HepG2 (cell line): ENCODE results near the gene C12orf60. TPM values are rescaled to one million over a fixed set of nuclear protein-coding genes. Genes with fewer than 3 reads are reported as not detected.

Source experiments
- FIP1L1 ChIP-seq: fragments of 200-400 bp; formaldehyde crosslinking; IDR thresholded peaks from 2 replicates; pipeline ENCODE4 v1.6.1; 2018; ENCODE audit warnings: low read depth, mild to moderate bottlenecking, low read length, moderate library complexity, borderline replicate concordance; ENCODE audit not compliant: insufficient read depth
- FOXO1 ChIP-seq: sonication (generic); formaldehyde crosslinking; IDR thresholded peaks from 2 replicates; pipeline ENCODE4 v1.4.0; 2020; ENCODE audit warnings: missing genetic modification reagents
- FOXO4 ChIP-seq: sonication (generic); formaldehyde crosslinking; conservative IDR thresholded peaks from 2 replicates; pipeline ENCODE4 v1.8.1; 2023; ENCODE audit warnings: missing genetic modification reagents
- KAT8 ChIP-seq: IDR thresholded peaks from 2 replicates; pipeline ENCODE4 v1.6.1; 2016; ENCODE audit warnings: missing genetic modification reagents, missing compliant biosample characterization
- KLF13 ChIP-seq: sonication (generic); formaldehyde crosslinking; IDR thresholded peaks from 2 replicates; pipeline ENCODE4 v1.4.0; 2020; ENCODE audit warnings: mild to moderate bottlenecking, missing genetic modification reagents
- NR1H2 ChIP-seq: sonication (generic); formaldehyde crosslinking; IDR thresholded peaks from 2 replicates; pipeline ENCODE4 v1.8.1; 2022; ENCODE audit warnings: low read depth, missing genetic modification reagents, borderline replicate concordance
- RCOR2 ChIP-seq: IDR thresholded peaks from 2 replicates; pipeline ENCODE4 v1.6.1; 2016; ENCODE audit warnings: missing biosample characterization, missing genetic modification reagents
- RELA ChIP-seq: sonication (generic); formaldehyde crosslinking; IDR thresholded peaks from 2 replicates; pipeline ENCODE4 v1.4.0; 2020; ENCODE audit warnings: missing genetic modification reagents
- RFXANK ChIP-seq: IDR thresholded peaks from 2 replicates; pipeline ENCODE4 v1.6.1; 2016
- TFDP1 ChIP-seq: IDR thresholded peaks from 2 replicates; pipeline ENCODE4 v1.6.1; 2016; ENCODE audit warnings: missing compliant biosample characterization, missing genetic modification reagents, borderline replicate concordance
- ZBTB21 ChIP-seq: sonication (generic); formaldehyde crosslinking; IDR thresholded peaks from 2 replicates; pipeline ENCODE4 v1.4.0; 2020; ENCODE audit warnings: missing genetic modification reagents
- ZNF20 ChIP-seq: sonication (generic); formaldehyde crosslinking; IDR thresholded peaks from 2 replicates; pipeline ENCODE4 v1.4.0; 2020; ENCODE audit warnings: mild to moderate bottlenecking, moderate library complexity, missing genetic modification reagents
- ZNF235 ChIP-seq: sonication (generic); formaldehyde crosslinking; IDR thresholded peaks from 2 replicates; pipeline ENCODE4 v1.8.1; 2023; ENCODE audit warnings: mild to moderate bottlenecking, missing genetic modification reagents, borderline replicate concordance
- ZNF484 ChIP-seq: sonication (generic); formaldehyde crosslinking; IDR thresholded peaks from 2 replicates; pipeline ENCODE4 v1.5.1; 2020; ENCODE audit warnings: mild to moderate bottlenecking, low read depth, missing genetic modification reagents, borderline replicate concordance
- ZNF616 ChIP-seq: sonication (generic); formaldehyde crosslinking; IDR thresholded peaks from 2 replicates; pipeline ENCODE4 v1.5.0; 2020; ENCODE audit warnings: low read depth, mild to moderate bottlenecking, missing genetic modification reagents
- ZNF766 ChIP-seq: sonication (generic); formaldehyde crosslinking; IDR thresholded peaks from 2 replicates; pipeline ENCODE4 v1.5.0; 2020; ENCODE audit warnings: missing genetic modification reagents, borderline replicate concordance
- polyA plus RNA-seq, 8 experiments: library from polyadenylated mRNA; depleted of rRNA in 3 of 8; stranded (reverse) in 7 of 8; unstranded in 1 of 8; fragments of >200 nt; fragmentation: Illumina TruSeq in 4 of 8; extraction: Trizol in 4 of 8; gene quantifications; 2 replicates each; pipeline versions ENCODE4 v1.2.1 to v1.2.3, GENCODE V29; 2011 to 2016; ENCODE audit warnings: low read depth in 4 of 8, missing spikeins in 1 of 8, mixed read lengths in 1 of 8; ENCODE audit not compliant: insufficient read depth in 1 of 8
- total RNA-seq, 5 experiments: library from RNA; depleted of rRNA; stranded (reverse); fragments of >200 nt; fragmentation: Illumina TruSeq; extraction: Trizol; gene quantifications; 2 replicates each; pipeline ENCODE4 v1.2.3, GENCODE V29; 2016; ENCODE audit warnings: low read depth in 1 of 5
- TF ChIP-seq, protein P1 (sequence below): IDR thresholded peaks from 2 replicates; pipeline ENCODE4 v1.6.1; 2016; ENCODE audit warnings: low read depth, missing genetic modification reagents, missing compliant biosample characterization
- TF ChIP-seq, protein P2 (sequence below): sonication (generic); formaldehyde crosslinking; conservative IDR thresholded peaks from 2 replicates; pipeline ENCODE4 v1.5.0; 2020; ENCODE audit warnings: missing genetic modification reagents
- TF ChIP-seq, protein P3 (sequence below): sonication (generic); formaldehyde crosslinking; IDR thresholded peaks from 2 replicates; pipeline ENCODE4 v1.8.1; 2023; ENCODE audit warnings: mild to moderate bottlenecking, inconsistent platforms, moderate library complexity, missing genetic modification reagents, borderline replicate concordance

Gene C12orf60
- total and polyA plus RNA-seq, 2 of the 13 experiments (the other 11 are each of a cell fraction or from before 2014, with no cell fraction given): 0.55 to 1.4 TPM

DNA sequence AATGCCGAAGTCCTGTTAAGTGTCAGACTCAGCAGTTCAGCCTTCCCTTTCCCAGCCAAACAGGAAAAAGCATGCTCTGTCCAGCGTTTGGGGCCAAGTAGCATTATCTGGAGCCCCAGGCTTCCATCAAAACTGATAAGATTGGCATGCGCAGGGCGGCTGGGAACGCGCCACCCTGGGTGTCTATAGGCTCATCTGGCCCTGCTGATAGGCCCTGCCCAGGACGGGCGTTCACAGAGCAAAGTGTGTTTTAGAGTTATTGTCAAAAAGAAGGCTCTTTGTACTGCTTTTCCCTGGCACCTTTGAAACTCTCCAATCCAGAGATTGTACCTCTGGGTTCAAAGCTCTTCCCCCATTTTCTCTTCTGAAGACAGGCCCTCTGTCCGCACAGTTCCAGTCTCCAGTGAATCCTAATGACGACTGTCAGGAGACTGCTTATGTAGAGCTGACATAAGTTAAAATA lies 40.0 kb downstream of the C12orf60 start, which contains the start of gene ART4 (continued):
- TF ChIP-seq RFXANK (CRISPR knock-in tag) (no peak), ZNF766 (CRISPR knock-in tag) (peak; percentile 39; the same call in 1 of the 2 replicates), KLF13 (no peak), ZNF20 (CRISPR knock-in tag) (no peak), TFDP1 (CRISPR knock-in tag) (peak; percentile 57; the same call in 1 of the 2 replicates), ZNF235 (no peak), ZBTB21 (no peak), FOXO4 (CRISPR knock-in tag) (no peak), RELA (no peak), KAT8 (CRISPR knock-in tag) (peak; percentile 38), ZNF484 (no peak), FIP1L1 (no peak), FOXO1 (CRISPR knock-in tag) (no peak), RCOR2 (CRISPR knock-in tag) (no peak), ZNF616 (CRISPR knock-in tag) (no peak), NR1H2 (CRISPR knock-in tag) (no peak)
- TF ChIP-seq, protein P1, sequence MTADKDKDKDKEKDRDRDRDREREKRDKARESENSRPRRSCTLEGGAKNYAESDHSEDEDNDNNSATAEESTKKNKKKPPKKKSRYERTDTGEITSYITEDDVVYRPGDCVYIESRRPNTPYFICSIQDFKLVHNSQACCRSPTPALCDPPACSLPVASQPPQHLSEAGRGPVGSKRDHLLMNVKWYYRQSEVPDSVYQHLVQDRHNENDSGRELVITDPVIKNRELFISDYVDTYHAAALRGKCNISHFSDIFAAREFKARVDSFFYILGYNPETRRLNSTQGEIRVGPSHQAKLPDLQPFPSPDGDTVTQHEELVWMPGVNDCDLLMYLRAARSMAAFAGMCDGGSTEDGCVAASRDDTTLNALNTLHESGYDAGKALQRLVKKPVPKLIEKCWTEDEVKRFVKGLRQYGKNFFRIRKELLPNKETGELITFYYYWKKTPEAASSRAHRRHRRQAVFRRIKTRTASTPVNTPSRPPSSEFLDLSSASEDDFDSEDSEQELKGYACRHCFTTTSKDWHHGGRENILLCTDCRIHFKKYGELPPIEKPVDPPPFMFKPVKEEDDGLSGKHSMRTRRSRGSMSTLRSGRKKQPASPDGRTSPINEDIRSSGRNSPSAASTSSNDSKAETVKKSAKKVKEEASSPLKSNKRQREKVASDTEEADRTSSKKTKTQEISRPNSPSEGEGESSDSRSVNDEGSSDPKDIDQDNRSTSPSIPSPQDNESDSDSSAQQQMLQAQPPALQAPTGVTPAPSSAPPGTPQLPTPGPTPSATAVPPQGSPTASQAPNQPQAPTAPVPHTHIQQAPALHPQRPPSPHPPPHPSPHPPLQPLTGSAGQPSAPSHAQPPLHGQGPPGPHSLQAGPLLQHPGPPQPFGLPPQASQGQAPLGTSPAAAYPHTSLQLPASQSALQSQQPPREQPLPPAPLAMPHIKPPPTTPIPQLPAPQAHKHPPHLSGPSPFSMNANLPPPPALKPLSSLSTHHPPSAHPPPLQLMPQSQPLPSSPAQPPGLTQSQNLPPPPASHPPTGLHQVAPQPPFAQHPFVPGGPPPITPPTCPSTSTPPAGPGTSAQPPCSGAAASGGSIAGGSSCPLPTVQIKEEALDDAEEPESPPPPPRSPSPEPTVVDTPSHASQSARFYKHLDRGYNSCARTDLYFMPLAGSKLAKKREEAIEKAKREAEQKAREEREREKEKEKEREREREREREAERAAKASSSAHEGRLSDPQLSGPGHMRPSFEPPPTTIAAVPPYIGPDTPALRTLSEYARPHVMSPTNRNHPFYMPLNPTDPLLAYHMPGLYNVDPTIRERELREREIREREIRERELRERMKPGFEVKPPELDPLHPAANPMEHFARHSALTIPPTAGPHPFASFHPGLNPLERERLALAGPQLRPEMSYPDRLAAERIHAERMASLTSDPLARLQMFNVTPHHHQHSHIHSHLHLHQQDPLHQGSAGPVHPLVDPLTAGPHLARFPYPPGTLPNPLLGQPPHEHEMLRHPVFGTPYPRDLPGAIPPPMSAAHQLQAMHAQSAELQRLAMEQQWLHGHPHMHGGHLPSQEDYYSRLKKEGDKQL (CRISPR knock-in tag): no peak
- TF ChIP-seq, protein P2, sequence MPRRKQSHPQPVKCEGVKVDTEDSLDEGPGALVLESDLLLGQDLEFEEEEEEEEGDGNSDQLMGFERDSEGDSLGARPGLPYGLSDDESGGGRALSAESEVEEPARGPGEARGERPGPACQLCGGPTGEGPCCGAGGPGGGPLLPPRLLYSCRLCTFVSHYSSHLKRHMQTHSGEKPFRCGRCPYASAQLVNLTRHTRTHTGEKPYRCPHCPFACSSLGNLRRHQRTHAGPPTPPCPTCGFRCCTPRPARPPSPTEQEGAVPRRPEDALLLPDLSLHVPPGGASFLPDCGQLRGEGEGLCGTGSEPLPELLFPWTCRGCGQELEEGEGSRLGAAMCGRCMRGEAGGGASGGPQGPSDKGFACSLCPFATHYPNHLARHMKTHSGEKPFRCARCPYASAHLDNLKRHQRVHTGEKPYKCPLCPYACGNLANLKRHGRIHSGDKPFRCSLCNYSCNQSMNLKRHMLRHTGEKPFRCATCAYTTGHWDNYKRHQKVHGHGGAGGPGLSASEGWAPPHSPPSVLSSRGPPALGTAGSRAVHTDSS (CRISPR knock-in tag): no peak
- TF ChIP-seq, protein P3, sequence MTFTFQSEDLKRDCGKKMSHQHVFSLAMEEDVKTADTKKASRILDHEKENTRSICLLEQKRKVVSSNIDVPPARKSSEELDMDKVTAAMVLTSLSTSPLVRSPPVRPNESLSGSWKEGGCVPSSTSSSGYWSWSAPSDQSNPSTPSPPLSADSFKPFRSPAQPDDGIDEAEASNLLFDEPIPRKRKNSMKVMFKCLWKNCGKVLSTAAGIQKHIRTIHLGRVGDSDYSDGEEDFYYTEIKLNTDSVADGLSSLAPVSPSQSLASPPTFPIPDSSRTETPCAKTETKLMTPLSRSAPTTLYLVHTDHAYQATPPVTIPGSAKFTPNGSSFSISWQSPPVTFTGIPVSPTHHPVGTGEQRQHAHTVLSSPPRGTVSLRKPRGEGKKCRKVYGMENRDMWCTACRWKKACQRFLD (CRISPR knock-in tag): no peak
